CD14-positive monocyte (primary cell): ENCODE results near the gene STK39. TPM values are rescaled to one million over a fixed set of nuclear protein-coding genes. Genes with fewer than 3 reads are reported as not detected.

ENCODE experiments used
- DNase-seq, 3 donors: peaks; one replicate each; pipeline ENCODE4 v3.0.0-alpha.2; 2011 to 2022
- H2AFZ ChIP-seq: 2 replicates; pipeline ENCODE4 v1.6.0; 2012; ENCODE audit warnings: mild to moderate bottlenecking, low read depth, low read length, inconsistent platforms; ENCODE audit not compliant: insufficient read depth, poor library complexity, severe bottlenecking
- H3K27ac ChIP-seq, 2 donors: 1 replicate in 1 of 2; 2 replicates in 1 of 2; pipeline ENCODE4 v1.5.1; 2012 to 2013; ENCODE audit warnings: low read length in 2 of 2, control low read depth in 1 of 2, inconsistent platforms in 1 of 2, low read depth in 1 of 2, mild to moderate bottlenecking in 1 of 2
- H3K27me3 ChIP-seq, 2 donors: one replicate each; pipeline versions ENCODE4 v1.6.0 to v1.6.1; 2011 to 2013; ENCODE audit warnings: low read length in 2 of 2; ENCODE audit not compliant: control insufficient read depth in 2 of 2, insufficient read depth in 2 of 2
- H3K36me3 ChIP-seq, 2 donors: replicated peaks in 1 of 2; 1 replicate in 1 of 2; 2 replicates in 1 of 2; pipeline versions ENCODE4 v1.5.1 to v1.6.1; 2012 to 2013; ENCODE audit warnings: low read length in 2 of 2, control low read depth in 1 of 2, inconsistent platforms in 1 of 2, mild to moderate bottlenecking in 1 of 2; ENCODE audit not compliant: insufficient read depth in 2 of 2, control insufficient read depth in 1 of 2
- H3K4me1 ChIP-seq, 2 donors: 1 replicate in 1 of 2; 2 replicates in 1 of 2; pipeline versions ENCODE4 v1.5.1 to v1.6.1; 2012 to 2013; ENCODE audit warnings: low read length in 2 of 2, control low read depth in 1 of 2, inconsistent platforms in 1 of 2, mild to moderate bottlenecking in 1 of 2, moderate library complexity in 1 of 2; ENCODE audit not compliant: insufficient read depth in 2 of 2, control insufficient read depth in 1 of 2
- H3K4me2 ChIP-seq: replicated peaks from 2 replicates; pipeline ENCODE3; 2012; ENCODE audit warnings: low read length, moderate library complexity, mild to moderate bottlenecking; ENCODE audit not compliant: poor library complexity, severe bottlenecking; ENCODE audit errors: extremely low read depth
- H3K4me3 ChIP-seq, 3 experiments: fragments of 200-600 bp in 1 of 3; sonication (generic) in 1 of 3; replicated peaks in 1 of 3; 1 replicate in 2 of 3; 2 replicates in 1 of 3; pipeline ENCODE4 v1.5.1; 2011 to 2013; ENCODE audit warnings: low read length in 3 of 3, mild to moderate bottlenecking in 3 of 3, control low read depth in 2 of 3, low read depth in 2 of 3, inconsistent platforms in 1 of 3, moderate library complexity in 1 of 3
- H3K79me2 ChIP-seq: 2 replicates; pipeline ENCODE4 v1.6.0; 2012; ENCODE audit warnings: mild to moderate bottlenecking, control low read depth, inconsistent platforms, low read length, moderate library complexity; ENCODE audit not compliant: insufficient read depth
- H3K9ac ChIP-seq: 2 replicates; pipeline ENCODE4 v1.6.0; 2017; ENCODE audit warnings: low read length, mild to moderate bottlenecking; ENCODE audit not compliant: insufficient read depth, poor library complexity, severe bottlenecking
- H3K9me3 ChIP-seq, 2 donors: replicated peaks in 1 of 2; 1 replicate in 1 of 2; 2 replicates in 1 of 2; pipeline versions ENCODE4 v1.5.1 to v1.6.1; 2012 to 2013; ENCODE audit warnings: low read length in 2 of 2, control low read depth in 1 of 2; ENCODE audit not compliant: control insufficient read depth in 1 of 2, insufficient read depth in 1 of 2
- H4K20me1 ChIP-seq: 2 replicates; pipeline ENCODE4 v1.6.0; 2012; ENCODE audit warnings: mild to moderate bottlenecking, low read length, control low read depth, moderate library complexity; ENCODE audit not compliant: insufficient read depth
- H3K27ac Mint-ChIP-seq, 7 donors: one replicate each; pipeline ENCODE4 v1.8.0; 2020; ENCODE audit warnings: mild to moderate bottlenecking in 7 of 7, mixed read lengths in 7 of 7, moderate library complexity in 6 of 7, inconsistent platforms in 2 of 7
- H3K27me3 Mint-ChIP-seq, 3 donors: one replicate each; pipeline ENCODE4 v1.8.0; 2021 to 2022; ENCODE audit warnings: low read depth in 3 of 3, mild to moderate bottlenecking in 3 of 3, mixed read lengths in 3 of 3, moderate library complexity in 3 of 3, inconsistent platforms in 1 of 3
- H3K36me3 Mint-ChIP-seq, 2 donors: one replicate each; pipeline ENCODE4 v1.8.0; 2020; ENCODE audit warnings: mixed read lengths in 2 of 2, inconsistent platforms in 1 of 2, mild to moderate bottlenecking in 1 of 2
- H3K4me1 Mint-ChIP-seq: one replicate; pipeline ENCODE4 v1.8.0; 2020; ENCODE audit warnings: mild to moderate bottlenecking, mixed read lengths
- H3K4me3 Mint-ChIP-seq, 2 donors: one replicate each; pipeline ENCODE4 v1.8.0; 2020; ENCODE audit warnings: mild to moderate bottlenecking in 2 of 2, mixed read lengths in 2 of 2, moderate library complexity in 1 of 2
- H3K9me3 Mint-ChIP-seq, 7 donors: one replicate each; pipeline ENCODE4 v1.8.0; 2020 to 2022; ENCODE audit warnings: mixed read lengths in 7 of 7, mild to moderate bottlenecking in 6 of 7, moderate library complexity in 6 of 7, inconsistent platforms in 2 of 7
- WGBS: methylation state at CpG from one replicate; pipeline ENCODE4 v1.1.5; 2013; ENCODE audit warnings: missing lambda C conversion rate; ENCODE audit not compliant: insufficient coverage; 5-methylcytosine and 5-hydroxymethylcytosine counted together
- intact Hi-C, 2 donors: fragments of 100-400 bp; cut with micrococcal nuclease; formaldehyde crosslinking; loops; one replicate each; pipeline versions ENCODE4 v1.15.0 to v1.15.1; 2023
- polyA plus RNA-seq, 3 donors: library from polyadenylated mRNA; depleted of rRNA in 1 of 3; unstranded in 2 of 3; stranded (reverse) in 1 of 3; fragments of 300-500 nt in 2 of 3; fragments of >200 nt in 1 of 3; fragmentation: Illumina TruSeq in 2 of 3; gene quantifications; 1 replicate in 2 of 3; 2 replicates in 1 of 3; pipeline ENCODE4 v1.2.3, GENCODE V29; 2012 to 2021
- TF ChIP-seq, protein P1 (sequence below): fragments of 200-600 bp; IDR thresholded peaks from one replicate; pipeline ENCODE4 v1.8.0; 2022; ENCODE audit warnings: antibody characterized with exemption, mild to moderate bottlenecking

The STK39 gene
- polyA plus RNA-seq, 3 donors, result 1.2 to 2.7 (median 2.6) TPM

DNA sequence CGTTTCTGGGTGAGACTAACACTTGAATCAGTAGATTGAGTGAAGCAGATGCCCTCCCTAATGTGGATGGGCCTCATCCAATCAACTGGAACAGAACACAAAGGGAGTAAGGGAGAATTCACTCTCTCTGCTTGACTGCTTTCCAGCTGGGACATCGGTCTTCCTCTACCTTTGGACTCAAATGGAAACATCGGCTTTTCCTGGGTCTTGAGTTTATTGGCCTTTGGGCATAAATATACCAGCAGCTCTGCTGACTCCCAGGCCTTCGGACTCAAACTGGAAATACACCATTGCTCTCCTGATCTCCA is 311.6 kb downstream of the STK39 start:
- TF ChIP-seq, protein P1, sequence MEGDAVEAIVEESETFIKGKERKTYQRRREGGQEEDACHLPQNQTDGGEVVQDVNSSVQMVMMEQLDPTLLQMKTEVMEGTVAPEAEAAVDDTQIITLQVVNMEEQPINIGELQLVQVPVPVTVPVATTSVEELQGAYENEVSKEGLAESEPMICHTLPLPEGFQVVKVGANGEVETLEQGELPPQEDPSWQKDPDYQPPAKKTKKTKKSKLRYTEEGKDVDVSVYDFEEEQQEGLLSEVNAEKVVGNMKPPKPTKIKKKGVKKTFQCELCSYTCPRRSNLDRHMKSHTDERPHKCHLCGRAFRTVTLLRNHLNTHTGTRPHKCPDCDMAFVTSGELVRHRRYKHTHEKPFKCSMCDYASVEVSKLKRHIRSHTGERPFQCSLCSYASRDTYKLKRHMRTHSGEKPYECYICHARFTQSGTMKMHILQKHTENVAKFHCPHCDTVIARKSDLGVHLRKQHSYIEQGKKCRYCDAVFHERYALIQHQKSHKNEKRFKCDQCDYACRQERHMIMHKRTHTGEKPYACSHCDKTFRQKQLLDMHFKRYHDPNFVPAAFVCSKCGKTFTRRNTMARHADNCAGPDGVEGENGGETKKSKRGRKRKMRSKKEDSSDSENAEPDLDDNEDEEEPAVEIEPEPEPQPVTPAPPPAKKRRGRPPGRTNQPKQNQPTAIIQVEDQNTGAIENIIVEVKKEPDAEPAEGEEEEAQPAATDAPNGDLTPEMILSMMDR, result no peak
- Histone ChIP-seq H3K4me3 (no peak overlapping the region), H3K27me3 (no peaks in the 10 kb centered on the region), H3K9ac (no peak overlapping the region), H3K79me2 (no peaks in the 10 kb centered on the region), H2AFZ (no peak overlapping the region), H3K4me2 (no peak overlapping the region), H3K36me3 (no peaks in the 10 kb centered on the region), H4K20me1 (no peaks in the 10 kb centered on the region), H3K9me3 (peaks cover 0 to 5% of the 10 kb centered on the region in 2 donors), H3K27ac (no peak overlapping the region), H3K4me1 (peaks cover 7 to 11% of the 10 kb centered on the region in 2 donors)
- intact Hi-C loops, result no loop called here
- H3K27ac Mint-ChIP-seq, result no peak overlapping the region
- peaks cover 15% of the 10 kb centered on the region for H3K4me1 Mint-ChIP-seq
- H3K9me3 Mint-ChIP-seq, result peaks cover 0 to 12% (median 7%) of the 10 kb centered on the region in 7 donors
- peaks cover 2 to 8% (median 3%) of the 10 kb centered on the region in 3 donors for H3K27me3 Mint-ChIP-seq
- DNase-seq, result no peak
- H3K36me3 Mint-ChIP-seq, result no peaks in the 10 kb centered on the region
- WGBS, result 90% methylated on average over 3 of the region's 4 CpGs
- no peak overlapping the region for H3K4me3 Mint-ChIP-seq

DNA sequence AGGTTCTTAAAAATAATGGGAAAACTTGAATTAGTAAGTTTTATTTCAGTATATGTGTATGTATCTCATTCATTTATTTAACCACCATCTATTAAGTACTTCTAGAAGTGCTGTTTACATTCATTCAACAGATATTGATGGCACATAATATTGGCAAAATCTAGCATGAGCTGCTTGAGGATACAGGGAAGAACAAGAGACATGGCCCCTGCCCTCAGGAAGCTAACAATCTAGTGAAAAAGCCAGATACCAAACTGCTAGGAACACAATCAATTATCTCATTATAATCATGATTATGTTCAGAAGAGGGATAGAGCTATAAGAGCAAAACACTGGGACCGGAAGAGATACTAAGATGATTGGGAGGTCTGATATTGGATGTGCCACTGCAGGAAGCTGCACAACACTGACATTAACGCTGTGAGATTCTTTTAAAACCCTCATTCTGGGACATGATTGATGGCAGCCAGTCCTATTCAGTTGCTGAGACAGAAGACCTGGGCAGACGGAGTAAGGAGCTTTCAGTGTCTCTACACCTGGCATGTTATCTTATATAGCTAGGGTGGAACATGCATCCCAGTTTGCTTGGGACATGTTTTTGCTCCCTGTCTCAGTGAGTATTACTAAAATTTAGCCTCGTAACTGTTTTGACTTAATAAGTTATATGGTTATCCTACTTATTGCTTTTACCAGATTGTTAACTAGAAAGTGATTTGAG is 314.1 kb downstream of the STK39 start:
- no peaks in the 10 kb centered on the region for H3K4me1 ChIP-seq
- no peak overlapping the region for H3K27ac ChIP-seq
- H3K4me2 ChIP-seq, result no peak overlapping the region
- no peaks in the 10 kb centered on the region for H3K36me3 Mint-ChIP-seq
- H3K9me3 Mint-ChIP-seq, result peaks cover 0 to 12% (median 7%) of the 10 kb centered on the region in 7 donors
- WGBS, result 93% methylated on average over 2 of the region's 4 CpGs
- H3K27ac Mint-ChIP-seq, result no peak overlapping the region
- H2AFZ ChIP-seq, result no peak overlapping the region
- no peak overlapping the region for H3K4me3 ChIP-seq
- H3K27me3 ChIP-seq, result no peaks in the 10 kb centered on the region
- H3K27me3 Mint-ChIP-seq, result peaks cover 2 to 8% (median 2%) of the 10 kb centered on the region in 3 donors
- H4K20me1 ChIP-seq, result no peaks in the 10 kb centered on the region
- TF ChIP-seq, protein P1, result no peak
- H3K9me3 ChIP-seq, result peaks cover 0 to 5% of the 10 kb centered on the region in 2 donors
- no peak overlapping the region for H3K9ac ChIP-seq
- DNase-seq, result no peak
- H3K79me2 ChIP-seq, result no peaks in the 10 kb centered on the region
- no peaks in the 10 kb centered on the region for H3K36me3 ChIP-seq
- no peak overlapping the region for H3K4me3 Mint-ChIP-seq
- H3K4me1 Mint-ChIP-seq, result no peaks in the 10 kb centered on the region
- intact Hi-C loops, result no loop called here
